Activated CD4-positive, alpha-beta T cell treated with anti-CD3 and anti-CD28 coated beads, Interleukin-10, Interleukin-2, amounts not matched to agents 100 ng/mL and 50 ng/mL, durations not matched to agents 16 hours and 8 hours (primary cell): ENCODE measurements around the gene POLD2.

ENCODE experiments used
- DNase-seq: peaks from one replicate; pipeline ENCODE4 v3.0.0-alpha.2; 2020

The POLD2 gene

GRCh38 chr7:44152971-44153947 lies 29.9 kb upstream of the POLD2 start:
- DNase-seq = no peak

- DNase-seq = no peak
Observed at GRCh38 chr7:44151956-44152355, 28.6 kb upstream of the POLD2 start.

- no peak for DNase-seq
Observed at GRCh38 chr7:44150966-44151941, 27.9 kb upstream of the POLD2 start.

DNA sequence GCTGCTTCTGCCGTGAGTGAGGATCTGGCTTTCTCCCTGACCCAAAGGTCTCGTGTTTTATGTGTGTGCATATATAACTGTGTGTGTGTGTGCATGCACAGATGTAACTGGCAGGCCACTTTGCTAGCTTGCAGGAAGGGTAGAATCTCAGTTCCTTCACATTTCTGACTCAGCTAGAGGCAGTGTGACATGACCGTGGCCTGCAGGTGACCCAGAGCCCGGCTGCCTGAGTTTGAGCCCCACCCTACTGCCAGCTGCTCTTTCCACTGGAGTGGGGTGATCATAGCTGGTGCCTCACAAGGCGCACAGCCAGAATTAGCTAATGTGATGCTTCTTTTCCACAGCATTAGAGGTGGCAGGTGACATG lies 27.1 kb upstream of the POLD2 start:
- DNase-seq = no peak

DNA sequence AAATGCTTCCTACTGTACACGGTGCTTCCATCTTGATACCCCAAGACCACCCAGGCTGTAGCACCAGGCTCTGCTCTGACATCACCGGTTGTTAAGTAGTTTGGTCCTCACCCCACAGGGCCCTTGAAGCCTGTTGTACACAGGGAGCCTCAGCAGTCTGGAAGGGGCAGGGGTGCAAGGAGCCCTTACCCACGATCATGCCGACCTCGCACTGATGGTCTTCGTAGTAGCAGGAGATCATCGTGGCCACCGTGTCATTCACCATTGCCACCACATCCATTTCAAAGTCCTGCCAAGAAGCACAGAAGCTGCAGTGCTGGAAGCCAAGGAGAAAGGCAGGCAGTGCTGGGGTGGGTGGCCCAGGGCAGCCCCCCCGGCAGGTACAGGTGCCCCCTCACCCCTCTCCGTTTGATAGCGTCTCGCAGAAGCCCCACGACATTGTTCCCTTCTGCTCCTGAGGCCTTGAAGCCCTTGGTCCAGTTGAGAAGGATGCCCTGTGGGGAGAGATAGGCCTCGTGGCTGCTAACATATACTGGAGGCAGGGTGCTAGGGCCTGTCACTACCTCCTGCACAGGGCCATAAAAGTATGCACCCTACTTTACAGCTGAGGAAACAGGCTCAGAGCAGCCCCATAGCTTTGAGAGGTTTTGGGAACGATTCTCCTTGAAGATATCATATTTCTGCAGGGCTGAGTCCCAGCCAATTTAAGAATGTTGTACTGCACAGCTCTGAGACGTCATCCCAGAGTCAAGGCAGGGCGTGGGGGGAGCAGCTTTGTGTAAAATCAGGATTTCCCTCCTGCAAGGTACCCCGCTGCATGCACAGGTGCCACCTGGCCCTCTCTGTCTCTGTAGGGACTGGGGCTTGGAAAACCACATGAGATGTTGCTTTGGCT lies 26.5 kb upstream of the POLD2 start:
- DNase-seq = no peak

DNA sequence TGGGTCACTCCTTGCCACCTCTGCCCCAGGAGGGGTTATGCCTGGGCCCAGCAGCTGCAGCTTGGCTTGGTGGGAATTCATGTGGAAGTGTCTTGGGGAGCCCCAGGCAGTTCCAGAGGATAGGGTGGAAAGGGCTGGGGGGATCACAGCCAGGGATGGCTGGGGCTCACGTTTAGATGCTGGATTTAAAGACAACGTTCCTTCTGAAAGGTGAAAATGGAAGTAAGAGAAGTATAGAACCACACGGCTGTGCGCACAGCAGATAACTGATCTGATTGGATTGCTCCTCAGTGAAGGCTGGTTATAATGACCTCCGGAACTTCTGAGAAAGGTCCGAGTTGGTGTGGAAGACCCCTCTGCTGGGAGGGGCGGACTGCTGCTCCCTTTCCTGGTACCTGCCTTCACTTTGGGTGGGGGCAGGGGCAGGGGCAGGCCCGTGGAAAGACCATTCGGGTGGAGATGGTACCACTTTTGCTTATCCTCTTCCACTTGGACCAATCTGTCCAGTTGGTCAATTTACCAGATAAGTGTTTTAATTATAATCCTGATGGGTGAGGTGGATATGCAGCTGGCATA lies 25.7 kb upstream of the POLD2 start:
- DNase-seq = no peak

GRCh38 chr7:44148166-44148565 lies 24.8 kb upstream of the POLD2 start:
- DNase-seq = no peak

- no peak for DNase-seq
Observed at GRCh38 chr7:44147026-44147991, 24.0 kb upstream of the POLD2 start.

GRCh38 chr7:44145969-44146911 lies 22.9 kb upstream of the POLD2 start:
- peak; percentile 75 for DNase-seq

- DNase-seq = peak; percentile 35
Observed at GRCh38 chr7:44145479-44145968, 22.2 kb upstream of the POLD2 start.

DNA sequence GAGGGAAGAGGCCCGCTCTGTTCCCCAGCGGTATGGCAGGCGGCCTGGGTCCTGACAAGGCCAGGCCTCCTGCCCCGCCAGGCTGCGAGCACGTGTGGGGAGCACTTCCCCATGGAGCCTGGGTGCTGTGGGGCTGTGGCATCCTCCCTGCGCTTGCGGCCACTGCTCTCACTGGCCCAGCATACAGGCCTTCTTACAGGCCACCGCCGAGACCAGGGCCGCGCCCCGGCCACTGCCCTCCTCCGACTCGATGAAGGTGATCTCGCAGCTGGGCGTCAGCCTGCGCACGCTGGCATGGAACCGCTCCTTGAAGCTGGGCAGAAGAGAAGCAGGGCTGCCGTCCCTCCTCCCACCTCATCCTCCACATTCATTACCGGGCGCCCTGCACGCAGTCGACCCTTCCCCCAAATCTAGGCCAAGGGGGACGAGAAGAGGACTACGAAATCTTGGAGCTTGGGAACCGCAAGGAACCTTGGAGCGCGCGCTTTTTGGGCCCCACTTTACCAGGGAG lies 21.7 kb upstream of the POLD2 start:
- DNase-seq = no peak

DNA sequence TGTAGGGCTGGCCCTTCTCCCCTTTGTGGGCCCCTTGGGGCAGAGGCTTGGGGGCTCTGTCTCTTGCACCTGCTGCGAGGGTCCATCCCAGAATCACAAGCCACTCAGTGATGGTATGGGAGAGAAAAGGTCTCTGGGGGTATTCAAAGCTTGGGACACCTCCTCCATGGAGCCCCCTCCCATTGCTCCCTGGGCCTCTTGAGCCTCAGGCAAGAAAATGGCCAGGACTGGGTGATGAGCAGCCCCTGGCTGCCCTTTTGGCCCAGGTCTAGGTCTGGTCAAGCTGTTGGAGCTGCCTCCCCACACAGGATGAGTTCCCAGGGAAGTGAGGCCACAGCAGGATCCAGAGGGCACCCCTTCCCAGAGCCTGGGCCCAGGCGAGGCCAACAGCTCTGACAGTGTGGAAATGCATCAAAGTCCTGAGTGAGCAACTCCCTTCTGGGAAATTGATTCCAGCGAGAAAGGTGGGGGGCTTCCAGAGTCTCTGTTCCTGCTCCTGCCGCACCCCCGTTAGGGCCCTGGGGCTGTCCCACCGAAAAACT lies 21.1 kb upstream of the POLD2 start:
- DNase-seq = no peak

DNA sequence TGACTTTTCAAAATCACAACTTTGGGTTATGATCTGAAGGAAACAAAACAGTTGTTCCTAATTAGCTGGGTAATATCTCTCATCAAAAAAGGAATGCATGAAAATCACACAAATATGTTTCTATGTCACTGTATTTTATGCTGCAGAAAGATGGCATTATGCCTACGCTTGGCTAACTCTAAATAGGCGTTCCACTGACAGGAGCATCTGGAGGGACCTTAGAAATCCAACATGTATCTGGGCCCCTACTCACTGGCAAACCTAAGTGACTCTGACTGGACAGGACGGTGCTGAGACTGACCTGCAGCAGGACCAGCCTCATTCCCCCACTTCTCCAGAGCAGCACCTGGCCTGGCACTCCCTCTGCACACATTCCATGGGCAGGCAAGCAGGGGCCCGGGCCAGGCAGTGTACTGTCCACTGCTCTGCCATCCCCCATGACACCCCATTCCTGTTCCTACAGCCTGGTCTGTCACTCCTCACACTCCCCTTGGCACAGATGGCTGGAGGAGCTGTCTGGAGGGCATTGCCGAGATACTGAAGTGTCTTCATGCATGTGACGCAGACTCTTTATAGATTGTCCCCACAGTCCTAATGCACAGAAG lies 20.4 kb upstream of the POLD2 start:
- no peak for DNase-seq

GRCh38 chr7:44142028-44142427 lies 18.7 kb upstream of the POLD2 start:
- DNase-seq = no peak

DNA sequence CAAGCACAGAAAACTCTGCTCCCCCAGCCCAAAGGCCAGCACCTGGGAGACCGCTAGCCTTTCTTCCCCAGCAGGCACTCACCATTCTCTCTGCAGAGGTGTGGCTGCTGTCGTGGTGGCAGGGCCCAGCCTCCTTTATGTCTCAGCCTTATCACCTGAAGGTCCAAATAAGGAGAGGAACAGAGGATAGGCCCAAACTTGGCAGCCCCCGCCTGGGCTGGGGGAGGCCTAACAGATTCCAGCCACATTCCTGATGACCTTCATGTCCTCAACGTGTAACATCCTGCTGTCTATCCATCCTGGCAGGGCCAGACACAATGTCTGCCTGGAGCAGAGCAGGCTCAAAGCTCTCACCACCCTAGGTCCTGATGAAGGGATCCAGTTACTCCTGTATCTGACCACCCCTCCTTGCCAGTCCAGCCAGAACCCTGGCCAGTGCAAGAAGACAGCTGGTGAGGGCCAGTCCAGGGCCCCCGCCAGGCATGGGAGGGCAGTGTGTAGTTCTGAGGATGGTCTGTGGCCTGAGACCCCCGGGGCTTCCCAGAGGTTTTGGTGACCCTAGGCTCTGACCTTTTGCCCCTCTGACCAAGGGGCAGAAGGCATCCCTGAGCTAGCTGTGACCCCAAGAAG lies 18.0 kb upstream of the POLD2 start, which contains the start of gene MYL7:
TSS of gene MYL7 (minus strand) at position 112 of the 630 bp plus-strand sequence. CDS start at position 85, 27 bp downstream.
- DNase-seq = no peak

GRCh38 chr7:44140341-44140740 lies 17.0 kb upstream of the POLD2 start:
- no peak for DNase-seq

DNA sequence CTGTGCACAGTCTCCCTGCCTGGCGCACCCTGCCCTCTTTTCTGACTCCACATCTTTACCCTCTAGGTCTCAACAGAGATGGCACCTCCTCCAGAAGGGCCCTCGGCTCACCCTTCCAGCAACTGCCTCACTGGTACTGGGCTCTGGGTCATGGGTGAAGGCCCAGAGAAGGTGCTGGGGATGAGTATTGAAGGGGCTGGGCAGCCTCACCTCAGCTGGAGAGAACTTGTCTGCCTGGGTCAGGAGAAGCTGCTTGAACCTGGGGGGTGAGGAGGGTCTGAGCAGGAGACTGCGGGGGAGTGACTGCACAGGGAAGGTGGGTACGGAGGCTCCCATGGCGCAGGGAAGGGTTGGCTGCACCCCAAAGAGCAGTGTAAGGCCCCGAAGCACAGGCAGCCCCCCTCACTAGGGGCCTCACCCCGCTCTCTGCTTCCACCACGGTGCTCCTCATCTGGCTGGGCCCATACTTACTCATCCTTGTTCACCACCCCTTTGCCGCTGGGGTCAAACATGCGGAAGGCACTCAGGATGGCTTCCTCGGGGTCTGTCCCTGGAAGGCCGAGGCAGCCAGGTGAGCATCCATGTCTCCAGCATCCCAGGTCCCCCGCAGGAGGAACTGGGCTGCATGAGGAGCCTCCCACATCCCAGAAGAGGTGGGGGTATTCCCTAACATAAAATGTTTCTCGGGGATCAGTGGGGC lies 16.1 kb upstream of the POLD2 start:
- no peak for DNase-seq
